SK-N-SH treated with all-trans-retinoic acid at 6 μM for 48 hours (cell line): ENCODE data around the gene NUP214.
"Not testable (repeated sequence)": the region's sequence is repeated elsewhere in the genome, so short reads cannot be mapped to it uniquely, and the experiment has no call there.

Source experiments
- GLIS3 ChIP-seq: fragments of 250-450 bp; sonication (Bioruptor Pico); IDR thresholded peaks from 2 replicates; pipeline ENCODE4 v1.5.0; 2020; ENCODE audit warnings: mild to moderate bottlenecking, moderate library complexity
- SNAI2 ChIP-seq: fragments of 250-450 bp; sonication (Bioruptor Pico); IDR thresholded peaks from 2 replicates; pipeline ENCODE4 v1.5.0; 2020; ENCODE audit warnings: mild to moderate bottlenecking, moderate library complexity
- TF ChIP-seq, protein P1 (sequence below): fragments of 250-450 bp; sonication (Bioruptor Pico); IDR thresholded peaks from 2 replicates; pipeline ENCODE4 v1.8.0; 2020; ENCODE audit warnings: mild to moderate bottlenecking, moderate library complexity, borderline replicate concordance

DNA sequence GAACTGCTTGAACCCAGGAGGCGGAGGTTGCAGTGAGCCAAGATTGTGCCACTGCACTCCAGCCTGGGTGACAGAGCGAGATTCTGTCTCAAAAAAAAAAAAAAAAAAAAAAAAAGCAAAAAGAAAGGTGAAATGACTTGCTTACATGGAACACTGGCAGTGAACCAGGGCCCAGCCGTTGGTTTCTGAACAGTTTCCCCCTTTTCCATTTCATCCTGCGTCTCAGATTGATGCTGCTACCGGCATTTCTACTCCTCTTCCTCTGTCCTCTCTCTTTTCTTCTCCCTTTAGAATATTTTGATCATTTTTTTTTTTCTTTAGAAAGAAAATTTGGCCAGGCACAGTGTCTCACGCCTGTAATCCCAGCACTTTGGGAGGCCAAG is 10.0 kb upstream of the NUP214 start:
- TF ChIP-seq, protein P1, sequence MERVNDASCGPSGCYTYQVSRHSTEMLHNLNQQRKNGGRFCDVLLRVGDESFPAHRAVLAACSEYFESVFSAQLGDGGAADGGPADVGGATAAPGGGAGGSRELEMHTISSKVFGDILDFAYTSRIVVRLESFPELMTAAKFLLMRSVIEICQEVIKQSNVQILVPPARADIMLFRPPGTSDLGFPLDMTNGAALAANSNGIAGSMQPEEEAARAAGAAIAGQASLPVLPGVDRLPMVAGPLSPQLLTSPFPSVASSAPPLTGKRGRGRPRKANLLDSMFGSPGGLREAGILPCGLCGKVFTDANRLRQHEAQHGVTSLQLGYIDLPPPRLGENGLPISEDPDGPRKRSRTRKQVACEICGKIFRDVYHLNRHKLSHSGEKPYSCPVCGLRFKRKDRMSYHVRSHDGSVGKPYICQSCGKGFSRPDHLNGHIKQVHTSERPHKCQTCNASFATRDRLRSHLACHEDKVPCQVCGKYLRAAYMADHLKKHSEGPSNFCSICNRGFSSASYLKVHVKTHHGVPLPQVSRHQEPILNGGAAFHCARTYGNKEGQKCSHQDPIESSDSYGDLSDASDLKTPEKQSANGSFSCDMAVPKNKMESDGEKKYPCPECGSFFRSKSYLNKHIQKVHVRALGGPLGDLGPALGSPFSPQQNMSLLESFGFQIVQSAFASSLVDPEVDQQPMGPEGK (CRISPR knock-in tag) = not testable (repeated sequence)
- TF ChIP-seq GLIS3, SNAI2 (CRISPR knock-in tag): not testable (repeated sequence)
